ENCODE results near the gene CRK. TPM values are rescaled to one million over a fixed set of nuclear protein-coding genes. Genes with fewer than 3 reads are reported as not detected.

The CRK gene
- total RNA-seq, 4 donors from 2014 or later = 65.1 to 72.0 (median 70.0) TPM

GRCh38 chr17:1490643-1491442 lies 34.8 kb upstream of the CRK start:
- DNase-seq (ENCODE audit: low spot score in 2 of 2) = no peak
- 2 to 4% methylated on average over 28 to 32 of the region's 52 CpGs for WGBS, 2 donors
- peaks cover 0 to 88% (median 63%) of the 10 kb centered on the region in 4 donors for H3K4me1 ChIP-seq

DNA sequence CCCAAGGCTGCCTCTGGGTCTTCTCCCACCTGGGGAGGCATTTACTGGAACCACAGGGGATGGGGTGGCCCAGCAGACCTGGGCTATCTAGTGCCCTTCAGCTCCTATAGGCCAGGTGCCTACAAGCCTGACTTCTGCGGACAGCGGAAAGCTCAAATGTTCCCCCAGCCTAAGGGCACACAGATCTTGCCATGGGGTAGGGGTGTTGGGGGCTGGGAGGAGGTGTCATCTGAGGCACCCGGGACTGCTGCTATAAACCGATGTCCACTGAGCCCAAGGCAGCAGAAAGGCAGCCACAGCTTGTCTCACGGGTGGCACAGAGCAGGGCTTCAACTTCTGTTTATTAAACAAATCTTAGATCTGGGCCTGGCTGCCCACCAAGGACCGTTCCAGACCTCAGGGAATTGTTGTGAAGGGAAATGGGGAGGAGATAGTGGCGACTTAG lies 32.8 kb upstream of the CRK start:
- no peaks in the 10 kb centered on the region for H3K9me3 ChIP-seq
- H3K4me1 ChIP-seq = peaks cover 0 to 82% (median 64%) of the 10 kb centered on the region in 4 donors
- DNase-seq (ENCODE audit: low spot score in 2 of 2) = no peak
- H3K36me3 ChIP-seq = peaks cover 0 to 6% (median 0%) of the 10 kb centered on the region in 3 donors
- peak overlapping the region; percentile 35 to 86 (median 80) for H3K4me3 ChIP-seq
- TF ChIP-seq CTCF (IDR thresholded peaks at IDR 0.05) = no peak
- no peak for TF ChIP-seq EP300 (IDR thresholded peaks at IDR 0.05)
- TF ChIP-seq POLR2A (IDR thresholded peaks at IDR 0.05) = no peak
- 51 to 52% methylated on average over 6 of the region's 7 CpGs for WGBS, 2 donors
- H3K27me3 ChIP-seq = no peaks in the 10 kb centered on the region
- peak overlapping the region; percentile 94 to 99 (median 98) for H3K27ac ChIP-seq

More at GRCh38 chr17:1490643-1491442, 34.8 kb upstream of the CRK start:
- peak overlapping the region; percentile 78 to 87 (median 81) for H3K4me3 ChIP-seq
- H3K27ac ChIP-seq = peak overlapping the region; percentile 95 to 99 (median 98)
- no peaks in the 10 kb centered on the region for H3K9me3 ChIP-seq
- TF ChIP-seq POLR2A (IDR thresholded peaks at IDR 0.05) (peak; percentile 33 to 60), EP300 (IDR thresholded peaks at IDR 0.05) (peak in 1 of 2 donors; percentile 84), CTCF (IDR thresholded peaks at IDR 0.05) (no peak)
- peaks cover 0 to 14% (median 0%) of the 10 kb centered on the region in 3 donors for H3K36me3 ChIP-seq
- H3K27me3 ChIP-seq = no peaks in the 10 kb centered on the region

GRCh38 chr17:1487939-1488825 lies 32.1 kb upstream of the CRK start:
- Histone ChIP-seq H3K36me3 (peaks cover 0 to 12% (median 0%) of the 10 kb centered on the region in 3 donors), H3K4me3 (peak overlapping the region; percentile 35 to 86 (median 80)), H3K27ac (peak overlapping the region; percentile 94 to 99 (median 98)), H3K27me3 (no peaks in the 10 kb centered on the region), H3K4me1 (peaks cover 0 to 82% (median 59%) of the 10 kb centered on the region in 4 donors), H3K9me3 (no peaks in the 10 kb centered on the region)
- WGBS, 2 donors = 2% methylated on average over 11 to 28 of the region's 72 CpGs
- DNase-seq (ENCODE audit: low spot score in 2 of 2) = peak; percentile 83 to 86
- TF ChIP-seq CTCF (IDR thresholded peaks at IDR 0.05) = peak in 1 of 5 experiments; percentile 63
- peak in 1 of 2 donors; percentile 75 for TF ChIP-seq POLR2A (IDR thresholded peaks at IDR 0.05)
- peak in 1 of 2 donors; percentile 74 for TF ChIP-seq EP300 (IDR thresholded peaks at IDR 0.05)

- peak overlapping the region; percentile 94 to 99 (median 98) for H3K27ac ChIP-seq
Measured at GRCh38 chr17:1486802-1487695, 31.0 kb upstream of the CRK start.

More at GRCh38 chr17:1486802-1487695, 31.0 kb upstream of the CRK start:
- TF ChIP-seq POLR2A (IDR thresholded peaks at IDR 0.05) (peak in 1 of 2 donors; percentile 38), CTCF (IDR thresholded peaks at IDR 0.05) (no peak), EP300 (IDR thresholded peaks at IDR 0.05) (peak in 1 of 2 donors; percentile 63)
- Histone ChIP-seq H3K36me3 (peaks cover 0 to 22% (median 0%) of the 10 kb centered on the region in 3 donors), H3K27me3 (no peaks in the 10 kb centered on the region), H3K9me3 (no peaks in the 10 kb centered on the region), H3K4me3 (peak overlapping the region; percentile 62 to 86 (median 80)), H3K4me1 (peaks cover 0 to 77% (median 49%) of the 10 kb centered on the region in 4 donors)
- 11 to 12% methylated on average over 41 to 49 of the region's 74 CpGs for WGBS, 2 donors
- DNase-seq (ENCODE audit: low spot score in 2 of 2) = peak; percentile 72 to 73

All from tibial nerve (tissue), 4 donors.